DOHH2 (cell line): ENCODE measurements around the gene RIPK4.

Experiments
- EZH2phosphoT487 ChIP-seq: fragments of 200-600 bp; sonication (generic); IDR thresholded peaks from 2 replicates; pipeline ENCODE4 v1.6.1; 2017; ENCODE audit warnings: borderline replicate concordance, mild to moderate bottlenecking, antibody characterized with exemption, low read length, moderate library complexity, mixed read lengths
- TF ChIP-seq, protein P1 (sequence below): fragments of 200-600 bp; sonication (generic); IDR thresholded peaks from one replicate; pipeline ENCODE4 v1.5.1; 2014; ENCODE audit warnings: antibody characterized with exemption, mild to moderate bottlenecking, low read depth, low read length; ENCODE audit not compliant: poor library complexity, severe bottlenecking

GRCh38 chr21:41713495-41714281, 53.2 kb downstream of the RIPK4 start:
- TF ChIP-seq, protein P1, sequence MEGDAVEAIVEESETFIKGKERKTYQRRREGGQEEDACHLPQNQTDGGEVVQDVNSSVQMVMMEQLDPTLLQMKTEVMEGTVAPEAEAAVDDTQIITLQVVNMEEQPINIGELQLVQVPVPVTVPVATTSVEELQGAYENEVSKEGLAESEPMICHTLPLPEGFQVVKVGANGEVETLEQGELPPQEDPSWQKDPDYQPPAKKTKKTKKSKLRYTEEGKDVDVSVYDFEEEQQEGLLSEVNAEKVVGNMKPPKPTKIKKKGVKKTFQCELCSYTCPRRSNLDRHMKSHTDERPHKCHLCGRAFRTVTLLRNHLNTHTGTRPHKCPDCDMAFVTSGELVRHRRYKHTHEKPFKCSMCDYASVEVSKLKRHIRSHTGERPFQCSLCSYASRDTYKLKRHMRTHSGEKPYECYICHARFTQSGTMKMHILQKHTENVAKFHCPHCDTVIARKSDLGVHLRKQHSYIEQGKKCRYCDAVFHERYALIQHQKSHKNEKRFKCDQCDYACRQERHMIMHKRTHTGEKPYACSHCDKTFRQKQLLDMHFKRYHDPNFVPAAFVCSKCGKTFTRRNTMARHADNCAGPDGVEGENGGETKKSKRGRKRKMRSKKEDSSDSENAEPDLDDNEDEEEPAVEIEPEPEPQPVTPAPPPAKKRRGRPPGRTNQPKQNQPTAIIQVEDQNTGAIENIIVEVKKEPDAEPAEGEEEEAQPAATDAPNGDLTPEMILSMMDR: no peak
- no peak for TF ChIP-seq EZH2phosphoT487
